Head of caudate nucleus (tissue), 42 donors: ENCODE data around the gene DQX1.

Experiments used
- DNase-seq, 42 donors: peaks; one replicate each; pipeline versions ENCODE4 v3.0.0 to v3.0.0-alpha.2; 2020 to 2021; ENCODE audit warnings: mixed read lengths in 7 of 42
- intact Hi-C: fragments of 100-400 bp; cut with DNase I; formaldehyde crosslinking; loops from one replicate; pipeline ENCODE4 v1.15.0; 2022

Gene DQX1

GRCh38 chr2:74556159-74556558 is 30.1 kb upstream of the DQX1 start:
- intact Hi-C loops: no loop called here
- DNase-seq: no peak

- peak in 7 of 42 donors; percentile 10 to 47 (median 20) for DNase-seq
- intact Hi-C loops: no loop called here
These were observed 29.6 kb upstream of the DQX1 start for GRCh38 chr2:74555610-74556103.

- DNase-seq: no peak
- intact Hi-C loops: no loop called here
These were observed 28.9 kb upstream of the DQX1 start for GRCh38 chr2:74554820-74555531.

- intact Hi-C loops: no loop called here
- peak; percentile 23 to 89 (median 77) for DNase-seq
These were observed 28.1 kb upstream of the DQX1 start, which contains the start of the genes DOK1 and LOXL3 for GRCh38 chr2:74553892-74554819. Gene DOK1 (plus strand): TSS chr2:74554720. CDS start chr2:74554755, 35 bp downstream. Gene LOXL3 (minus strand): TSS chr2:74553942. CDS start chr2:74552634, 1,308 bp downstream.

GRCh38 chr2:74552914-74553811 is 27.1 kb upstream of the DQX1 start:
- DNase-seq: peak in 10 of 42 donors; percentile 13 to 57 (median 32)
- intact Hi-C loops: no loop called here

- DNase-seq: no peak
- intact Hi-C loops: no loop called here
These were observed 26.2 kb upstream of the DQX1 start for GRCh38 chr2:74551942-74552913.

GRCh38 chr2:74551530-74551929 is 25.5 kb upstream of the DQX1 start:
- intact Hi-C loops: no loop called here

GRCh38 chr2:74550231-74550630 is 24.2 kb upstream of the DQX1 start:
- DNase-seq: no peak
- intact Hi-C loops: no loop called here

More at GRCh38 chr2:74551530-74551929, 25.5 kb upstream of the DQX1 start:
- no peak for DNase-seq

GRCh38 chr2:74548900-74549826 is 23.1 kb upstream of the DQX1 start:
- intact Hi-C loops: no loop called here
- DNase-seq: peak in 14 of 42 donors; percentile 25 to 60 (median 38)

- DNase-seq: no peak
- intact Hi-C loops: no loop called here
These were observed 22.4 kb upstream of the DQX1 start for GRCh38 chr2:74548285-74548899.

GRCh38 chr2:74546004-74546403 is 20.0 kb upstream of the DQX1 start:
- DNase-seq: no peak
- intact Hi-C loops: no loop called here

GRCh38 chr2:74544634-74545033 is 18.6 kb upstream of the DQX1 start:
- intact Hi-C loops: no loop called here

GRCh38 chr2:74542978-74543377 is 16.9 kb upstream of the DQX1 start:
- DNase-seq: no peak
- intact Hi-C loops: no loop called here

More at GRCh38 chr2:74544634-74545033, 18.6 kb upstream of the DQX1 start:
- DNase-seq: no peak

- DNase-seq: no peak
- intact Hi-C loops: no loop called here
These were observed 14.3 kb upstream of the DQX1 start for GRCh38 chr2:74540291-74540690.

GRCh38 chr2:74538881-74539339 is 12.9 kb upstream of the DQX1 start:
- intact Hi-C loops: no loop called here
- DNase-seq: no peak

GRCh38 chr2:74537140-74537539 is 11.1 kb upstream of the DQX1 start:
- intact Hi-C loops: no loop called here
- DNase-seq: no peak
